LNCAP (cell line): Measurements from ENCODE around the gene ZFP37.

ENCODE experiments used
- TF ChIP-seq, protein P1 (sequence below): fragments of 450-650 bp; IDR thresholded peaks from 2 replicates; pipeline ENCODE4 v1.5.1; 2017; ENCODE audit warnings: mild to moderate bottlenecking

The ZFP37 gene

DNA sequence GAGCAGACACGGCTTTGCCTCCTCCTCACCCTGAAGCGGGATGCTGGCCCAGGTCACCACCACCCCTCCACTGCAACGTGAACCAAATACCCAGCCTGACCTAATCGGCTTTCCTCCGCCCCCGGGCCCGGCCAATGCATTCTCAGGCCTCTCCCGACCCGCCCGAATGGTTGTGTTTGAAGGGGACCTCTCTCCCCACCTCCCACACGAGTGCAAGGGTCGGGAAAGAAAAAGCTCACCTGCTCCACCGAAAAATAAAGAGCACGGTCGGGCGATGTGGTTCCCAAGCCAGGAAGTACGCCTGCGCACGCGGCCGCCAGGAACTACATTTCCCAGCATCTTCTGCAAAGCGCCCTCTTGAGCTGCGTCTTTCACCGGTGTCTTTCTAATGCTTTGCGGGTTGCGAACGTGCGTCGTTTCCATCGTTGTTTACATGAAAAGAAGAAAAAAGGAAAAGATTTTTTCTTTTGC is 44.6 kb downstream of the ZFP37 start, which contains the start of gene ZNF883:
Gene ZNF883 (minus strand): TSS at position 282 of the 471 bp plus-strand sequence.
- TF ChIP-seq, protein P1, sequence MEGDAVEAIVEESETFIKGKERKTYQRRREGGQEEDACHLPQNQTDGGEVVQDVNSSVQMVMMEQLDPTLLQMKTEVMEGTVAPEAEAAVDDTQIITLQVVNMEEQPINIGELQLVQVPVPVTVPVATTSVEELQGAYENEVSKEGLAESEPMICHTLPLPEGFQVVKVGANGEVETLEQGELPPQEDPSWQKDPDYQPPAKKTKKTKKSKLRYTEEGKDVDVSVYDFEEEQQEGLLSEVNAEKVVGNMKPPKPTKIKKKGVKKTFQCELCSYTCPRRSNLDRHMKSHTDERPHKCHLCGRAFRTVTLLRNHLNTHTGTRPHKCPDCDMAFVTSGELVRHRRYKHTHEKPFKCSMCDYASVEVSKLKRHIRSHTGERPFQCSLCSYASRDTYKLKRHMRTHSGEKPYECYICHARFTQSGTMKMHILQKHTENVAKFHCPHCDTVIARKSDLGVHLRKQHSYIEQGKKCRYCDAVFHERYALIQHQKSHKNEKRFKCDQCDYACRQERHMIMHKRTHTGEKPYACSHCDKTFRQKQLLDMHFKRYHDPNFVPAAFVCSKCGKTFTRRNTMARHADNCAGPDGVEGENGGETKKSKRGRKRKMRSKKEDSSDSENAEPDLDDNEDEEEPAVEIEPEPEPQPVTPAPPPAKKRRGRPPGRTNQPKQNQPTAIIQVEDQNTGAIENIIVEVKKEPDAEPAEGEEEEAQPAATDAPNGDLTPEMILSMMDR = no peak

DNA sequence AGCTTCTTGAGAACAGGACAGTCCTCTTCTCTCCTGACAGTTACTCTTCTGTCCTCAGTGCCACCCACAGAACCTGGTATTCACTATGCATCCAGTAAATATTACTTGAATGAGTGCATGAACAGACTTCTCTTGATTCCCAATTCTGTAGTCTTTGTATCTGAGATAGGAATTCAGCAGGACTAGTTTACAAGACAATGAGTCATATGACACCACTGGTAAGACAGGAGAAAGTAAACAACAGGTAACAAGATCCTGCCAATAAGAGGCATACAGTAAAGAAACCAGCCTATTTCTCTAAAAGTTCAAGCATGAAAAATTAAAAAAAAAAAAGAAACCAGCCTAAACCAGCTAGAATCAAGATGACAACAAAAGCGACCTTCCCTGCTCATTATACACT is 50.7 kb downstream of the ZFP37 start:
- TF ChIP-seq, protein P1 = no peak

DNA sequence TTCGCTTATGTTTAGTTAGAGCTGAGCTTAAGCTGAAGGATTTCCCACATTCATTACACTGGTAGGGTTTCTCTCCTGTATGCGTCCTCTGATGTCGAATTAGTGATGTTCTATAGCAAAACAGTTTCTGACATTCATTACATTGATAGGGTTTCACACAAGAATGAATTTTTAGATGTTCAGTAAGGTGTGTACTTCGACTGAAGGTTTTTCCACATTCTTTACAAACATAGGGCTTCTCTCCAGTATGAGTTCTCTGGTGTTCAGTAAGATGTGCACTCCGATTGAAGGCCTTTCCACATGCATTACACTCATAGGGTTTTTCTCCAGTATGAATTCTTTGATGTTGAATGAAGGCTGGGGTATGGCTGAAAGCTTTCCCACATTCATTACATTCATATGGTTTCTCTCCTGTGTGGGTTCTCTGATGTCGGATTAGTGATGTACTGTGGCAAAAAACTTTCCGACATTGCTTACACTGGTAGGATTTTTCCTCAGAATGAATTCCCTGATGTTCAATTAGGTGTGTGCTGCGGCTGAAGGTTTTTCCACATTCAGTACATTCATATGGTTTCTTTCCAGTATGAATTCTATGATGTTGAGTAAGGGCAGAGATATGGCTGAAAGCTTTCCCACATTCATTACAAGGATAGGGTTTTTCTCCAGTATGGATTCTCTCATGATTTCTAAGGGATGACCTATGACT is 59.1 kb downstream of the ZFP37 start:
- TF ChIP-seq, protein P1 = no peak
